ENCODE data around the gene OR8A1. TPM values are rescaled to one million over a fixed set of nuclear protein-coding genes. Genes with fewer than 3 reads are reported as not detected.

Gene OR8A1
- total and polyA plus RNA-seq, 2 of the 4 experiments (the other 2 are of a cell fraction): not detected

DNA sequence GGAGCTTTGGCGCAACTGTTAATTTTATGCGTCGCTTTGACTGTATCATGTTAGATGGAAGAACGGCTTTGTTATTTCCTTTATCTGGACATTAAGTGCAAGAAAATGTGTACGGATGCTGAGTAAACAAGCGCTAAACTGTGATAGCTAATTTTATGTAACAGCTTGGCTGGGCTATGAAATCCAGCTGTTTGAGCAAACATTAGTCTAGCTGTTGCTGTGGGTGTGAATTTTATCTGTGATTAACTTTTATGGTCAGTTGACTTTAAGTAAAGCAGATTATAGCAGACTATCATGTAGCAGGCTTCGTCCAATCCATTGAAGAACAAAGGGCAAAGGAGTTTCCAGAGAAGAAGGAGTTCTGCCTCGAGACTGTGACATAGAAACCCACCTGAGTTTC lies 14.0 kb downstream of the OR8A1 start:
- no peak overlapping the region for H3K23ac ChIP-seq (ENCODE audit: low read depth, low read length)
- no peak overlapping the region for H3K4me2 ChIP-seq (ENCODE audit: low read depth, low read length)
- intact Hi-C loops (cut with micrococcal nuclease) (no loop called here), dilution Hi-C loops (cut with HindIII; ENCODE audit: low sequenced_read_pairs, unreplicated experiment) (no loop called here), in situ Hi-C loops (cut with MboI; ENCODE audit: low sequenced_read_pairs) (loop anchor here (25.0 kb wide), 1 partner anchor 521 kb away; no protein-coding TSS in a partner anchor)
- POLR2A ChIA-PET (ENCODE audit: unreplicated experiment): no interaction called here
- no peaks in the 10 kb centered on the region for H3K4me1 ChIP-seq (ENCODE audit: control insufficient read depth, insufficient read depth, low read length)
- H3K79me1 ChIP-seq (ENCODE audit: low read depth in 1 of 2, low read length in 2 of 2): no peaks in the 10 kb centered on the region
- no peak overlapping the region for H4K5ac ChIP-seq (ENCODE audit: low read depth, low read length)
- WGBS, 2 experiments (ENCODE audit: extremely low coverage in 2 of 2, insufficient read length in 1 of 2): 64% methylated on average over 6 of the region's 8 CpGs; no CpG with 5 or more reads in 1 of the 2 experiments
- no peak overlapping the region for H4K8ac ChIP-seq (ENCODE audit: low read depth in 2 of 2, low read length in 2 of 2)
- no peak for ATAC-seq (ENCODE audit: low read depth)
- no peak overlapping the region for H3K4ac ChIP-seq (ENCODE audit: low read depth, low read length)
- H2AFZ ChIP-seq (replicated peaks; ENCODE audit: low read length, poor library complexity): no peak overlapping the region
- DNase-seq: no peak
- BruUV-seq (replicated peaks): no TSS peak
- TF ChIP-seq RFX5 (IDR thresholded peaks at IDR 0.05; ENCODE audit: low read depth, low read length) (no peak), FOS (IDR thresholded peaks at IDR 0.05; ENCODE audit: low read depth, low read length) (no peak), NFE2L2 (IDR thresholded peaks at IDR 0.05; ENCODE audit: low read depth, low read length) (no peak), BHLHE40 (IDR thresholded peaks at IDR 0.05; ENCODE audit: low read depth, low read length) (no peak), MXI1 (IDR thresholded peaks at IDR 0.05; ENCODE audit: borderline replicate concordance, low read depth, low read length) (no peak), RAD21 (IDR thresholded peaks at IDR 0.05; ENCODE audit: low read length) (no peak)
- TF ChIP-seq, protein P1, sequence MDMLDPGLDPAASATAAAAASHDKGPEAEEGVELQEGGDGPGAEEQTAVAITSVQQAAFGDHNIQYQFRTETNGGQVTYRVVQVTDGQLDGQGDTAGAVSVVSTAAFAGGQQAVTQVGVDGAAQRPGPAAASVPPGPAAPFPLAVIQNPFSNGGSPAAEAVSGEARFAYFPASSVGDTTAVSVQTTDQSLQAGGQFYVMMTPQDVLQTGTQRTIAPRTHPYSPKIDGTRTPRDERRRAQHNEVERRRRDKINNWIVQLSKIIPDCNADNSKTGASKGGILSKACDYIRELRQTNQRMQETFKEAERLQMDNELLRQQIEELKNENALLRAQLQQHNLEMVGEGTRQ (IDR thresholded peaks at IDR 0.05; ENCODE audit: low read depth, low read length): no peak
- TF ChIP-seq, protein P2, sequence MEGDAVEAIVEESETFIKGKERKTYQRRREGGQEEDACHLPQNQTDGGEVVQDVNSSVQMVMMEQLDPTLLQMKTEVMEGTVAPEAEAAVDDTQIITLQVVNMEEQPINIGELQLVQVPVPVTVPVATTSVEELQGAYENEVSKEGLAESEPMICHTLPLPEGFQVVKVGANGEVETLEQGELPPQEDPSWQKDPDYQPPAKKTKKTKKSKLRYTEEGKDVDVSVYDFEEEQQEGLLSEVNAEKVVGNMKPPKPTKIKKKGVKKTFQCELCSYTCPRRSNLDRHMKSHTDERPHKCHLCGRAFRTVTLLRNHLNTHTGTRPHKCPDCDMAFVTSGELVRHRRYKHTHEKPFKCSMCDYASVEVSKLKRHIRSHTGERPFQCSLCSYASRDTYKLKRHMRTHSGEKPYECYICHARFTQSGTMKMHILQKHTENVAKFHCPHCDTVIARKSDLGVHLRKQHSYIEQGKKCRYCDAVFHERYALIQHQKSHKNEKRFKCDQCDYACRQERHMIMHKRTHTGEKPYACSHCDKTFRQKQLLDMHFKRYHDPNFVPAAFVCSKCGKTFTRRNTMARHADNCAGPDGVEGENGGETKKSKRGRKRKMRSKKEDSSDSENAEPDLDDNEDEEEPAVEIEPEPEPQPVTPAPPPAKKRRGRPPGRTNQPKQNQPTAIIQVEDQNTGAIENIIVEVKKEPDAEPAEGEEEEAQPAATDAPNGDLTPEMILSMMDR (conservative IDR thresholded peaks at IDR 0.05; ENCODE audit: low read depth, low read length): no peak
- TF ChIP-seq, protein P3, sequence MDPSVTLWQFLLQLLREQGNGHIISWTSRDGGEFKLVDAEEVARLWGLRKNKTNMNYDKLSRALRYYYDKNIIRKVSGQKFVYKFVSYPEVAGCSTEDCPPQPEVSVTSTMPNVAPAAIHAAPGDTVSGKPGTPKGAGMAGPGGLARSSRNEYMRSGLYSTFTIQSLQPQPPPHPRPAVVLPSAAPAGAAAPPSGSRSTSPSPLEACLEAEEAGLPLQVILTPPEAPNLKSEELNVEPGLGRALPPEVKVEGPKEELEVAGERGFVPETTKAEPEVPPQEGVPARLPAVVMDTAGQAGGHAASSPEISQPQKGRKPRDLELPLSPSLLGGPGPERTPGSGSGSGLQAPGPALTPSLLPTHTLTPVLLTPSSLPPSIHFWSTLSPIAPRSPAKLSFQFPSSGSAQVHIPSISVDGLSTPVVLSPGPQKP (IDR thresholded peaks at IDR 0.05; ENCODE audit: borderline replicate concordance, low read depth, low read length): no peak
- peaks cover 31% of the 10 kb centered on the region for H3K27me3 ChIP-seq (ENCODE audit: control insufficient read depth, insufficient read depth, low read length)
- H2BK5ac ChIP-seq (ENCODE audit: low read depth, low read length, poor library complexity, severe bottlenecking): no peak overlapping the region
- no peak overlapping the region for H3K27ac ChIP-seq (ENCODE audit: insufficient read depth, low read length)
- H2AK5ac ChIP-seq (ENCODE audit: low read depth, low read length): no peak overlapping the region
- no peak overlapping the region for H3K56ac ChIP-seq (ENCODE audit: extremely low read depth, insufficient read depth, low read length)
- H3K9me1 ChIP-seq (ENCODE audit: insufficient read depth, low read length): no peaks in the 10 kb centered on the region
- no peak overlapping the region for H2BK120ac ChIP-seq (ENCODE audit: low read depth, low read length)
- no peaks in the 10 kb centered on the region for H3K9me3 ChIP-seq (ENCODE audit: control insufficient read depth, insufficient read depth, low read length)
- no peak overlapping the region for H3K18ac ChIP-seq (ENCODE audit: low read depth, low read length)
- no peak overlapping the region for H3K9ac ChIP-seq (ENCODE audit: low read depth, low read length)
- CTCF ChIA-PET: interaction anchor here (0.6 to 1.5 kb wide), 2 partner anchors 168 to 182 kb away, joined by 3 to 5 read pairs; no protein-coding TSS in a partner anchor
- H2AK9ac ChIP-seq (replicated peaks; ENCODE audit: low read depth, low read length, poor library complexity): no peak overlapping the region
- H3K4me3 ChIP-seq (ENCODE audit: insufficient read depth, low read depth, low read length): no peak overlapping the region
- no peak overlapping the region for H3K14ac ChIP-seq (replicated peaks; ENCODE audit: low read depth, low read length)
- H4K91ac ChIP-seq (ENCODE audit: insufficient read depth, low read depth, low read length): no peak overlapping the region
- H2BK20ac ChIP-seq (ENCODE audit: low read depth, low read length): no peak overlapping the region
- H4K20me1 ChIP-seq (ENCODE audit: insufficient read depth, low read length): no peaks in the 10 kb centered on the region
- H3K36me3 ChIP-seq (ENCODE audit: control insufficient read depth, insufficient read depth, low read length): no peaks in the 10 kb centered on the region
- H2BK15ac ChIP-seq (ENCODE audit: low read depth, low read length): no peak overlapping the region
